Gastrocnemius medialis (tissue), 4 donors: ENCODE measurements around the gene HOXD12.

ENCODE experiments used
- CTCF ChIP-seq, 5 experiments: fragments of 450-650 bp in 3 of 5; fragments of 200-600 bp in 2 of 5; sonication (generic) in 2 of 5; IDR thresholded peaks in 4 of 5; conservative IDR thresholded peaks in 1 of 5; 1 replicate in 4 of 5; 2 replicates in 1 of 5; pipeline ENCODE4 v1.5.1; 2016 to 2019; ENCODE audit warnings: antibody characterized with exemption in 5 of 5, mild to moderate bottlenecking in 3 of 5, moderate library complexity in 3 of 5
- POLR2A ChIP-seq, 2 donors: fragments of 450-650 bp; IDR thresholded peaks; one replicate each; pipeline ENCODE4 v1.6.1; 2017; ENCODE audit warnings: antibody characterized with exemption in 2 of 2, mild to moderate bottlenecking in 2 of 2, moderate library complexity in 2 of 2

- TF ChIP-seq CTCF (IDR thresholded peaks at IDR 0.05 in 4 of 5, conservative IDR thresholded peaks at IDR 0.05 in 1 of 5), result no peak
- no peak for TF ChIP-seq POLR2A (IDR thresholded peaks at IDR 0.05)
These were observed 22.6 kb downstream of the HOXD12 start for GRCh38 chr2:176122052-176122682.
